HG03565 (cell line): ENCODE measurements around the gene GALK1.

Source experiments
- ATAC-seq: cut with Tn5 transposase; IDR thresholded peaks from one replicate; pipeline ENCODE4 v1.9.1; 2021; ENCODE audit warnings: mild to moderate bottlenecking, moderate library complexity; ENCODE audit not compliant: unreplicated experiment

The GALK1 gene

DNA sequence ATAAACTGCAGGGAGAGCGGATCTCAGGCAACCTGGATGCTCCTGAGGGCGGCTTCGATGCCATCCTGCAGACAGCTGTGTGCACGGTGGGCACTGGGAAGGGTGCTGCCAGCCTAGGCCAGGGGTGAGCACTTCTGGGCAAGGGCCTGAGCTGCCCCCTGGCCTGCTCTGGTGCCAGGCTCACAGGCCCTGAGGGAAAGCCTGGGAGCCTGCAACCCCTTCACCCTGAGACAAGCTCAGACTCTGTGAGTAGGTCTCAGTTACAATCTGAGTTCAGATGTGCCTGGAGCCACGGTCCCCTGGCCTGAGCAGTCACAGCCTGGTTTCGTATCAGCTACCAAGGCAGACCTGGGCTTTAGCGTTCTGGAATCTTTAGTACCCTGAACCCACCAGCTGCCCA is 35.6 kb downstream of the GALK1 start:
- ATAC-seq, result no peak

DNA sequence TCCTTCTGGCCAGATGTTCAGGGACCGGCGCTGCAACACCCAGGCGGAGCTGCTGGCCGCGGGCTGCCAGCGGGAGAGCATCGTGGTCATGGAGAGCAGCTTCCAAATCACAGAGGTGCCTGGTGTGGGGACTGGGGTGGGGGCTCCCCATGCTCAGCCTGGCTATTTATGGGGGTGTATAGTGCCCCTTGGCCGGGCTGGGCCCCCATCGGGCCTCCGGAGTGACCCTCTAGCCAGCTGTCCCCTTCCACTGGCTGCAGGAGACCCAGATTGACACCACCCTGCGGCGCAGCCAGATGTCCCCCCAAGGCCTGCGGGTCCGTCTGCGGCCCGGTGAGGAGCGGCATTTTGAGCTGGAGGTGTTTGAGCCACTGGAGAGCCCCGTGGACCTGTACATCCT is 37.6 kb downstream of the GALK1 start:
- ATAC-seq, result no peak

DNA sequence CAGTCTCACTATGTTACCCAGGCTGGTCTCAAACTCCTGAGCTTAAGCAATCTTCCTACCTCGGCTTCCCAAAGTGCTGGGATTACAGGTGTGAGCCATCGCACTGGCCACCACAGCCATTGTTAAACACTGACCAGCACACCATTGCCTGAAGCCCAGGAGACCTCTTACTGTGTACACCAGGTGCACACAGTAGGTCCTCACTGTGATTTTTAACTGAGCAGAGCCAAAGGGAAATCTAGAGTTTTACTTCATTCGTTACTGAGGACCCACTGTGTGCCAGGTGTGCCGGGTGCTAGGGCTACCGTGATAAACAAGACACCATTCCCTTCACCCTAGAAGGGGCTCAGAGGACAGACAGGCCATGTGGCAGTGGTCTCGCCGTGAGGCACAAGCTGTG is 39.5 kb downstream of the GALK1 start:
- ATAC-seq, result no peak

DNA sequence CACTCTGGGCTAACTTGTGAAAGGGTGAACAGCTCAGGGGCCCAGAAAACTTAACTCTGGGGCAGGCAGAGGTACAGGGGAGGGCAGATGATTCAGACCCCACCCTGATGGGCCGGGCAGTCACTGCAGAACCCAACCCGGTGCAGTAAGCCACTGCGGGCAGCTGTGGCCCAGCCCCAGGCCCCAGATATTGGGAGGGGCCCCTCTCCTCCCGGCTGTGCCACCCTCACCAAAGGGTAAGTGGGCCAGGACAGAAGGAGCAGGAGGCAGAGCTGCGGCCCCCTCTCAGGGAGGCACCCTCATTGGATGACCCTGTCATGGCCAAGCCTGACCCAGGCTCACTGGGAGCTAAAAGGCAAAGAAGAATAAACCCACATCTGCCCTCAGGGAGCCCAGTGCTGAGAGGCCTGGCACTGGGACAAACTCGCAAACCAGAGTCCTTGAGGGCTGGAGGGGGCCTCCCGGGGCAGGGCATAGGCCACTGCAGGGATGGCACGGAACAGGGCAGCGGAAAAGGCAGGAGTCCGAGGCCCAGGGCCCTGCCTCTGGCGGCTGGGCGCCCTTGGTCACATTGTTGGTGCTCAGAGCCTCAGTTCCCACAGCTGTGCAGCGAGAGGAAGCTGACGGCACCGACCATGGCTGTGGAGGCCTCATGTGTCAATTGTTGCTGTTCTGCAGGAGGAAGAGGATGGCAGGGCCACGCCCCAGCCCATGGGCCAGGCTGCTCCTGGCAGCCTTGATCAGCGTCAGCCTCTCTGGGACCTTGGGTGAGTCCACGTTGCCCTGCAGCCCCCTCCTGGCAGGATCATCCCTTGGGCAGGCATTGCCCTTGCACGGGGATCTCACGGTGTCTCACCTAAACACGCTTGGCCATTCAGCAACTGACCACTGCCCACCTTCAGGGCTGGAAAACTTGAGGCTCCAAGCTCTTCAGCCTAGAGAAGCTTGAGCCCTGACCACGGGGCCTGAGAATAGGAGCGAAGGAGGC is 40.7 kb downstream of the GALK1 start:
- no peak for ATAC-seq

DNA sequence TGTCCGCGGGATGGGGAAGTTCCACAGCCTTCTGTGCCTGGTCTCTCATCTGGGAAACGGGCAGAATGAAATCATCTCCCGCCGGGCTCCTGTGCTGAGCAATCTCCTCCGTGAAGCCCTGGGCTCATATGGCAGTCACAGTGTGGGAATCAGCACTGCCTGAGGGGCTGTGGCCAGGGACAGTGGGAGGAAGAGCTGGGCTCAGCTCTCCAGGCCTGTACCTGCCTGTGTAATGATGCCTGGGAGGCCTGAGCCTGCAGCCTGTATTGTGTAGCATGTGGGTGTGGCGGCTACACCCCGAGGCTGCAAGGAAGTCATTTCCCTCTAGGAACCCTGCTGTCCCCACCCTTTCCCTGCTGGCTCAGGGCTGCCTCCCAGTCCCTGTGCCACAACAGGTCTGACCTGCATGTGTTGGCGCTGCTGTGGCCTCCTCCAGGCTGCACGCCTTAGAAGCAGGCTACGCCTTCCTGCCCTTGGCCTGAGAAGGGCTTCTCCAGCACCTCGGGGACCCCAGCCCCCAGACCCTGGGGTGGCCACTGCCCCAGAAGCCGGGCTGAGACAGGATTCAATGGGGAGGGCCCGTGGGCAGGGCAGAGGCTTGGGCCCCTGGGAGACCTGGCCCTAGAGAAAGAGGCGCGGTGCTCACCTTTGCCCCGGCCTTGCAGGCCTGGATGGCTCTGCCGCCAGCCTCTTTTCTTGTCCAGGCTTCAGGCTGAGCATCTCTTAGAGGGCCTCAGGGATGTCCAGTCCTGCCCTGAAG is 41.6 kb downstream of the GALK1 start:
- ATAC-seq, result no peak

DNA sequence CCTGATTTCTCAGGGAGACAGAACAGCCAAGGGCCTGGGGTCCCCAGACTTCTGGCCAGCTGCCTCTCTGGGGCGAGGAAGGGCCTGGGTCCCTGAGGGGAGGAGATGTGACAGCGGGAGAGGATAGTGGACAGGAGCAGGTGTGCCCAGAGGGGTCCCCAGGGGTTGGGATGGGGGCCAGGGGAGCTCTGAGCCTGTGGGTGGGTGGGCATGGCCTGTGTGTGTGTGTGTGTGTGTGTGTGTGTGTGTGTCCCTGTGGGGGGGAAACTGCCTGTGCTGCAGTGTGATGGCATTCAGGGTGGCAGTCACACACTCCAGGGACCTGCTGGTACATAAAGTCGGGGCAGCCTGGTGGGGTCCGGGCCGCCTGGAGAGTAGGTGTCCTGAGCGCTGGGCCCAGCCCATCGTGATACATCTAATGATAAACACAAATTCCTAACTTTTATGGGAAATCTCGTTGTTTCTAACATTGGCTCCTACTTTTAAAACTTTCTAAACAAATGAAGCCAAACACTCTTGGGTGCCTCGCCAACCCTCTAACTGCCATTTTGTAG is 42.4 kb downstream of the GALK1 start:
- ATAC-seq, result no peak

DNA sequence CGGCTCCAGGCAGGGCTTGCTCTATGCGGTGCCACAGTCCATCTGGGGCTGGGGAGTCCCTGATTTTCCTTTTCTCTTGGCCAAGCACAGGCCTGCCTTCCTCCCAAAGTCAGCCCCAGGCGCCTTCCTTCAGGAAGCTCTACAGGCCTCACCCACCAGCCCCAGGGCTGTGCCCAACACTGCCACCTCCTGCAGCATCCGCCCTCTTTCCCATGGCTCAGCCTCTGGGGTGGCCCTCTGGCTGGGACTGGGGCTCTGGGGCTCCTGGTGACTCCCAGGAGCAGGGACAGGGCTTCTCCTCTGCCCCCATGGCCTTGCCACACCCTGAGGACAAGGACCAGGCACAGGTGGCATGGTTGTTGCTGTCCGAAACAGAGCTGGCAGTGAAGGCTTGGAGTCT is 42.9 kb downstream of the GALK1 start:
- no peak for ATAC-seq

DNA sequence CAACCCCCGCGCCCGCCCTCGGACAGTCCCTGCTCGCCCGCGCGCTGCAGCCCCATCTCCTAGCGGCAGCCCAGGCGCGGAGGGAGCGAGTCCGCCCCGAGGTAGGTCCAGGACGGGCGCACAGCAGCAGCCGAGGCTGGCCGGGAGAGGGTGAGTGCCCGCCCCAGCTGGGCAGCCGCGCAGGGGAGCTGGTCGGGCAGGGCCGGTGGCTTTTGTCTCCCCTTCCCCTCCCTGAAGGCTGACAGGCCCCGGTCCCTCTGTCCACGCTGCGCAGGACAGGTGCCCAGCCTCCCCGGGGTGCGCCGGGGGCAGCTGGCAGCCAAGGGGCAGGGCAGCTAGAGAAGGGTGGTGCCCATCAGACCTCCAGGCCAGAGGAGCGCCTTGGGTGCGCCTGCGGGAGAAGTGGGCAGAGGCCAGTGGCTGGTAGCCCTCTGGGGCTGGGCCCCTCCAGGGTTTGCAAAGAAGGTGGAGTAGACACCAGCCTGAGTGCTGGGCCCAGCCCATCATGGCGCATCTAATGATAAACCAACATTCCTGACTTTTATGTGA is 43.5 kb downstream of the GALK1 start:
- no peak for ATAC-seq

DNA sequence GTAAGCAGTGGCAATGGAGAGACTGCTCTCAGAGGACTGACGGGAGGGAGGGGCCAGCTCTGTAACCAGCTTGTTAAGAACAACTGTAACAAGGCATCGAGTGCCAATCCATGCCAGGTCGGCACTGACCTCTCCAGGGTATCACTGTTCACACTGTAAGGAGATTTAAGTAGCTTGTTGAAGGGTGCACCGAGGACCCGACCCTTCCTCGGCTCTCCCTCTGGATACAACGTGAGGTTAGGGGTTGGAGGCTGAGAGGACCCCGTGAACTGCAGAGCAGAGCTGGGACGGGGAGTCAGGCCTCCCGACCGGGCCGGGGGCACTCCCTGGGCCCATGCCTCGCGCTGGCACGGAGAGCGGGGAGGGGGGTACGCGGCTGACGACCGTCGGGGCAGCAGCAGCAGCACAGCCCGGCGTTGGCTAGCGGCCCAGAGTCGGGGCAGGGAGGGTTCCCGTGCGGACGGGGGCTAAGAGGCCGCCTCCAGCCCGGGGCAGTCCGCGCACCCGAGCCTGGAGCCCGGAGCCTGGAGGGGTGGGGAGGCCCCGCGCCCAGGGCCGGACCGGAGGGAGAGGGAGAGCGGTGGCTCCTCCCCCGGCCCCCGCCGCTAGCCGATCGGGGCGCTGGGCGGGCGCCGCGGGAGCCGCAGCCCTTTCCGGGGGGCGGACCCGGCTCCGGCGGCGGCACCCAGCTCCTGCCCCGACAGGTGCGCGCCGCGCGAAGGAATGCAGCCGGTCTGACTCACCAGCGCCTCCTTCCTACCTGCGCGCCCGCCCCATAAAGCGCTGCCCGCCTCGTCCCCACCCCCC is 44.1 kb downstream of the GALK1 start, which contains the start of gene ITGB4:
Gene ITGB4 (plus strand): TSS at position 804 of the 807 bp plus-strand sequence. CDS start 3,245 bp downstream, outside the sequence.
- ATAC-seq, result no peak

DNA sequence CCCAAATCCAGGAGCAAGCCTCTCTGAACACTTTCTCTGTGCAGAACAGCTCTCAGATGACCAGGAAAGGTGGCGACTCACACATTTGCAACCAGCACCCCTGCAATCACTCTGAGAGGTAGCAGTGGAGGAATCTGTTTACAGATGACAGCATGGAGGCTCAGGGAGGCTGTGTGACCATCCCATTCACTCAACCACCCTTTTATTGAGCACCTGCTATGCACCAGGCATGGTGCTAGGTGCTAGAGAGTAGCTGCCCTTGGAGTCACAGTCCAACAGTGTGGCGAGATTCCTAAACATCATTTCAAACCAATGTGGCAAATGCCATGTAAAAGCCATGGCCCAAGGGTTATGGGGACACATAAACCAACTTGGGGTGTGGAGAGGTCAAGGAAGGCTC is 45.3 kb downstream of the GALK1 start:
- ATAC-seq, result no peak

DNA sequence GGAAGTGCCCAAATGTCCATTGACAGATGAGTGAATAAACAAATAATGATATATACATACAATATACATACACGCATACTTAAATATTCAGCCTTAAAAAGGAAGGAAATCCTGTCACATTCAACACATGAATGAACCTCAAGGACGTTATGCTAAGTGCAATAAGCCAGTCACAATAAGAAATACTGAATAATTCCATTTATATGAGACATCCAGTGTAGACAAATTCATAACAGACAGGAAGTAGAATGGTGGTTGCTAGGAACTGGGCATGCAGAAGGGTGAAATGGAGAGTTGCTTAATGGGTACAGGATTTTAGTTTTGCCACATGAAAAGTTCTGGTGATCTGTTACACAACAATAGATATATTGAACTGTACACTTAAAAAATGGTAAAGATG is 52.5 kb downstream of the GALK1 start:
- ATAC-seq, result no peak
